Natural killer cell (primary cell): Measurements from ENCODE around the gene GCLC. TPM values are rescaled to one million over a fixed set of nuclear protein-coding genes. Genes with fewer than 3 reads are reported as not detected.

Source experiments
- ATAC-seq, 3 donors: fragments of 150-1000 bp in 2 of 3; fragments of 200-7000 bp in 1 of 3; cut with Tn5 transposase; 1 replicate in 1 of 3; 2 replicates in 2 of 3; pipeline ENCODE4 v1.10.0; 2021; ENCODE audit warnings: mild to moderate bottlenecking in 2 of 3, moderate library complexity in 2 of 3
- DNase-seq, 2 donors: peaks; one replicate each; pipeline versions ENCODE4 v3.0.0 to v3.0.0-alpha.2; 2013 to 2021; ENCODE audit warnings: mixed read lengths in 1 of 2
- H3K27ac ChIP-seq: one replicate; pipeline ENCODE4 v1.5.1; 2013; ENCODE audit warnings: mild to moderate bottlenecking, low read length
- H3K27me3 ChIP-seq: one replicate; pipeline ENCODE4 v1.6.1; 2013; ENCODE audit warnings: low read length; ENCODE audit not compliant: control insufficient read depth, insufficient read depth
- H3K36me3 ChIP-seq: one replicate; pipeline ENCODE4 v1.6.1; 2013; ENCODE audit warnings: low read length; ENCODE audit not compliant: control insufficient read depth, insufficient read depth
- H3K4me1 ChIP-seq: one replicate; pipeline ENCODE4 v1.6.1; 2013; ENCODE audit warnings: low read length; ENCODE audit not compliant: control insufficient read depth, insufficient read depth
- H3K4me3 ChIP-seq: one replicate; pipeline ENCODE4 v1.5.1; 2013; ENCODE audit warnings: low read length
- H3K9me3 ChIP-seq: one replicate; pipeline ENCODE4 v1.6.1; 2013; ENCODE audit warnings: low read length; ENCODE audit not compliant: control insufficient read depth, insufficient read depth
- H3K27ac Mint-ChIP-seq, 2 donors: one replicate each; pipeline ENCODE4 v1.8.0; 2022; ENCODE audit warnings: mild to moderate bottlenecking in 2 of 2, mixed read lengths in 2 of 2, moderate library complexity in 1 of 2
- H3K27me3 Mint-ChIP-seq, 2 donors: one replicate each; pipeline ENCODE4 v1.8.0; 2022; ENCODE audit warnings: low read depth in 2 of 2, mixed read lengths in 2 of 2
- H3K36me3 Mint-ChIP-seq: one replicate; pipeline ENCODE4 v1.8.0; 2022; ENCODE audit warnings: mixed read lengths
- H3K4me1 Mint-ChIP-seq, 2 donors: one replicate each; pipeline ENCODE4 v1.8.0; 2022; ENCODE audit warnings: mixed read lengths in 2 of 2
- H3K4me3 Mint-ChIP-seq: one replicate; pipeline ENCODE4 v1.8.0; 2022; ENCODE audit warnings: mild to moderate bottlenecking, moderate library complexity, mixed read lengths
- H3K9me3 Mint-ChIP-seq, 2 donors: one replicate each; pipeline ENCODE4 v1.8.0; 2022; ENCODE audit warnings: mixed read lengths in 2 of 2
- CTCF ChIP-seq: fragments of 200-600 bp; IDR thresholded peaks from one replicate; pipeline ENCODE4 v1.8.0; 2022; ENCODE audit warnings: antibody characterized with exemption
- WGBS: methylation state at CpG from one replicate; pipeline ENCODE4 v1.1.7; 2013; ENCODE audit warnings: missing lambda C conversion rate; ENCODE audit not compliant: insufficient coverage; 5-methylcytosine and 5-hydroxymethylcytosine counted together
- intact Hi-C: fragments of 100-400 bp; cut with micrococcal nuclease; formaldehyde crosslinking; loops from one replicate; pipeline ENCODE4 v1.14.2; 2022
- total RNA-seq, 4 donors: library from RNA; stranded (reverse); fragments of 120-200 nt in 1 of 4; gene quantifications; one replicate each; pipeline versions ENCODE4 v1.2.3 to v1.2.4, GENCODE V29; 2013 to 2022

The GCLC gene
- total RNA-seq, 3 donors from 2014 or later (not counting 1 experiment from before 2014, with no cell fraction given), result 39.0 to 52.7 (median 39.2) TPM

- Histone ChIP-seq H3K4me1 (peaks cover 23% of the 10 kb centered on the region), H3K27ac (peak overlapping the region; percentile 44), H3K4me3 (peak overlapping the region; percentile 60), H3K36me3 (no peaks in the 10 kb centered on the region), H3K27me3 (no peaks in the 10 kb centered on the region), H3K9me3 (no peaks in the 10 kb centered on the region)
- TF ChIP-seq CTCF, result no peak
- intact Hi-C loops, result loop anchor here (5.0 to 10.0 kb wide), 3 partner anchors 55 to 970 kb away; partner anchors contain the start of genes LRRC1 and TRAM2
- Mint-ChIP-seq H3K27me3 (no peaks in the 10 kb centered on the region), H3K4me3 (peak overlapping the region; percentile 95), H3K36me3 (no peaks in the 10 kb centered on the region), H3K9me3 (no peaks in the 10 kb centered on the region), H3K4me1 (peaks cover 40 to 49% of the 10 kb centered on the region in 2 donors), H3K27ac (peak overlapping the region; percentile 67 to 88)
- 17% methylated on average over 12 of the region's 12 CpGs for WGBS
- peak in 1 of 3 donors; percentile 1 for ATAC-seq
- no peak for DNase-seq
Observed at GRCh38 chr6:53547166-53547810, 2.4 kb upstream of the GCLC start.

GRCh38 chr6:53546281-53546680 lies 1.4 kb upstream of the GCLC start:
- Histone ChIP-seq H3K27me3 (no peaks in the 10 kb centered on the region), H3K4me1 (peaks cover 23% of the 10 kb centered on the region), H3K9me3 (no peaks in the 10 kb centered on the region), H3K36me3 (no peaks in the 10 kb centered on the region), H3K4me3 (no peak overlapping the region), H3K27ac (no peak overlapping the region)
- 100% methylated on average over 1 of the region's 2 CpGs for WGBS
- intact Hi-C loops, result loop anchor here (5.0 to 10.0 kb wide), 3 partner anchors 54 to 969 kb away; partner anchors contain the start of genes LRRC1 and TRAM2
- no peak overlapping the region for H3K27ac Mint-ChIP-seq
- H3K4me3 Mint-ChIP-seq, result peak overlapping the region; percentile 43
- H3K36me3 Mint-ChIP-seq, result no peaks in the 10 kb centered on the region
- no peak for TF ChIP-seq CTCF
- DNase-seq, result no peak
- no peaks in the 10 kb centered on the region for H3K9me3 Mint-ChIP-seq
- H3K27me3 Mint-ChIP-seq, result no peaks in the 10 kb centered on the region
- ATAC-seq, result no peak
- peaks cover 46 to 59% of the 10 kb centered on the region in 2 donors for H3K4me1 Mint-ChIP-seq

GRCh38 chr6:53544217-53544469 lies 758 bp downstream of the GCLC start:
- H3K36me3 ChIP-seq, result no peaks in the 10 kb centered on the region
- H3K4me1 Mint-ChIP-seq, result peaks cover 54 to 79% of the 10 kb centered on the region in 2 donors

More at GRCh38 chr6:53544217-53544469, 758 bp downstream of the GCLC start:
- Mint-ChIP-seq H3K4me3 (peak overlapping the region; percentile 98), H3K27ac (peak overlapping the region; percentile 85 to 89), H3K27me3 (no peaks in the 10 kb centered on the region), H3K36me3 (no peaks in the 10 kb centered on the region), H3K9me3 (no peaks in the 10 kb centered on the region)
- DNase-seq, result no peak
- TF ChIP-seq CTCF, result no peak
- intact Hi-C loops, result loop anchor here (2.0 to 10.0 kb wide), 3 partner anchors 107 to 479 kb away; partner anchors contain the start of genes FBXO9 and LRRC1
- Histone ChIP-seq H3K4me3 (peak overlapping the region; percentile 68), H3K9me3 (no peaks in the 10 kb centered on the region), H3K4me1 (peaks cover 23% of the 10 kb centered on the region), H3K27ac (peak overlapping the region; percentile 53), H3K27me3 (no peaks in the 10 kb centered on the region)
- WGBS, result 0% methylated on average over 24 of the region's 24 CpGs
- no peak for ATAC-seq
